ENCODE results near the gene TAS2R60.

GRCh38 chr7:143429770-143430698 is 13.2 kb upstream of the TAS2R60 start:
- no peak for TF ChIP-seq CTCF (IDR thresholded peaks at IDR 0.05)
- TF ChIP-seq POLR2AphosphoS5 (IDR thresholded peaks at IDR 0.05), result no peak
- TF ChIP-seq POLR2A (IDR thresholded peaks at IDR 0.05), result no peak
- no peak for TF ChIP-seq EP300 (IDR thresholded peaks at IDR 0.05)

Data from gastroesophageal sphincter (tissue), 3 donors.